K562 (cell line): ENCODE measurements around the gene FAM83E. TPM values are rescaled to one million over a fixed set of nuclear protein-coding genes. Genes with fewer than 3 reads are reported as not detected.

Source experiments
- ATAC-seq: fragments of 200-7000 bp; cut with Tn5 transposase; 3 replicates; pipeline ENCODE4 v1.9.1; 2020; ENCODE audit warnings: moderate library complexity
- BruUV-seq: library from RNA; stranded (reverse); fragments of 400-500 nt; replicated peaks from 2 replicates; lab custom pipeline; 2021; lab: Mats Ljungman, UMichigan
- CTCF ChIA-PET: fragments of 300-600 bp; formaldehyde crosslinking; extraction: SDS; loops from one replicate; lab custom pipeline; 2021; ENCODE audit warnings: low intra/inter-chr PET ratio; lab: Yijun Ruan, JAX
- POLR2A ChIA-PET: fragments of 300-600, 350-650 bp; sonication (Branson Sonifier 250); formaldehyde crosslinking; extraction: SDS; loops from one replicate; lab custom pipeline; 2021; ENCODE audit warnings: antibody characterized with exemption, inconsistent platforms; lab: Yijun Ruan, JAX
- DNase-seq, 4 experiments: peaks; one replicate each; pipeline versions ENCODE4 v3.0.0 to v3.0.0-alpha.2; 2011 to 2018; ENCODE audit warnings: low spot score in 3 of 4, mixed read lengths in 3 of 4; ENCODE audit errors: extremely low read depth in 1 of 4
- FAIRE-seq: peaks from 2 replicates; lab custom pipeline; 2011; peaks lifted over from hg19 to GRCh38; lab: Jason Lieb, UNC
- H2AFZ ChIP-seq: 2 replicates; pipeline ENCODE4 v1.6.0; 2011; ENCODE audit warnings: low read depth, low read length, control low read depth, inconsistent platforms
- H3K27ac ChIP-seq: fragments of 200-600 bp; 3 replicates; pipeline ENCODE4 v1.8.0; 2011; ENCODE audit warnings: low read depth, mild to moderate bottlenecking, control low read depth, inconsistent platforms, low read length, moderate library complexity, mixed read lengths; ENCODE audit errors: extremely low read depth
- H3K27me3 ChIP-seq, 2 experiments: fragments of 300-600 bp in 1 of 2; 2 replicates in 1 of 2; 3 replicates in 1 of 2; pipeline versions ENCODE4 v1.6.0 to v1.8.0; 2011; ENCODE audit warnings: inconsistent platforms in 2 of 2, low read length in 2 of 2, mild to moderate bottlenecking in 1 of 2, mixed read lengths in 1 of 2, moderate library complexity in 1 of 2; ENCODE audit not compliant: control insufficient read depth in 2 of 2, insufficient read depth in 2 of 2
- H3K36me3 ChIP-seq: fragments of 300-600 bp; 3 replicates; pipeline ENCODE4 v1.8.0; 2011; ENCODE audit warnings: mild to moderate bottlenecking, low read length, inconsistent platforms; ENCODE audit not compliant: control insufficient read depth, insufficient read depth
- H3K4me1 ChIP-seq, 2 experiments: fragments of 200-600 bp in 1 of 2; replicated peaks in 1 of 2; 2 replicates in 1 of 2; 3 replicates in 1 of 2; pipeline versions ENCODE4 v1.5.1 to v1.8.0; 2011; ENCODE audit warnings: inconsistent platforms in 2 of 2, low read length in 2 of 2, mild to moderate bottlenecking in 1 of 2, mixed read lengths in 1 of 2, moderate library complexity in 1 of 2; ENCODE audit not compliant: control insufficient read depth in 2 of 2, insufficient read depth in 2 of 2
- H3K4me2 ChIP-seq: 2 replicates; pipeline ENCODE4 v1.6.1; 2011; ENCODE audit warnings: low read length, control low read depth, inconsistent platforms, mixed read lengths; ENCODE audit not compliant: insufficient read depth
- H3K4me3 ChIP-seq: fragments of 200-600 bp; sonication (generic), shearing (Covaris generic); 2 replicates; pipeline ENCODE4 v1.5.1; 2016; ENCODE audit warnings: control low read depth, inconsistent platforms
- H3K79me2 ChIP-seq: fragments of 200-600 bp; 3 replicates; pipeline ENCODE4 v1.8.0; 2011; ENCODE audit warnings: low read length, inconsistent platforms; ENCODE audit not compliant: control insufficient read depth, insufficient read depth
- H3K9ac ChIP-seq, 2 experiments: 2 replicates each; pipeline versions ENCODE4 v1.6.0 to v1.6.1; 2011; ENCODE audit warnings: low read depth in 2 of 2, low read length in 2 of 2, control low read depth in 1 of 2, inconsistent platforms in 1 of 2, mild to moderate bottlenecking in 1 of 2, mixed read lengths in 1 of 2; ENCODE audit not compliant: insufficient read depth in 1 of 2
- H3K9me1 ChIP-seq: one replicate; pipeline ENCODE4 v1.6.0; 2011; ENCODE audit warnings: inconsistent platforms, mild to moderate bottlenecking, low read length, moderate library complexity; ENCODE audit not compliant: control insufficient read depth, insufficient read depth
- H3K9me3 ChIP-seq: replicated peaks from 2 replicates; pipeline ENCODE4 v1.5.1; 2011; ENCODE audit warnings: low read depth, low read length, inconsistent platforms; ENCODE audit not compliant: control insufficient read depth, insufficient read depth
- H4K20me1 ChIP-seq: replicated peaks from 2 replicates; pipeline ENCODE4 v1.6.1; 2011; ENCODE audit warnings: low read length, inconsistent platforms, mixed read lengths; ENCODE audit not compliant: control insufficient read depth, insufficient read depth
- ESRRA ChIP-seq: fragments of 450-650 bp; IDR thresholded peaks from 2 replicates; pipeline ENCODE4 v1.6.1; 2014; ENCODE audit warnings: low read depth, mild to moderate bottlenecking, moderate library complexity, borderline replicate concordance
- ETV6 ChIP-seq, 3 experiments: fragments of 150-350 bp in 1 of 3; sonication (generic) in 1 of 3; formaldehyde crosslinking in 1 of 3; IDR thresholded peaks; 2 replicates each; pipeline versions ENCODE4 v1.6.1 to v1.8.0; 2014 to 2022; ENCODE audit warnings: borderline replicate concordance in 2 of 3, low read depth in 2 of 3, antibody characterized with exemption in 1 of 3, low read length in 1 of 3, mild to moderate bottlenecking in 1 of 3, missing genetic modification reagents in 1 of 3
- PRPF4 ChIP-seq: fragments of 200-400 bp; formaldehyde crosslinking; IDR thresholded peaks from one replicate; pipeline ENCODE4 v1.6.1; 2017; ENCODE audit warnings: low read length, low read depth, mild to moderate bottlenecking; ENCODE audit not compliant: insufficient read depth, poor library complexity, severe bottlenecking
- ZNF764 ChIP-seq: fragments of 250-450 bp; sonication (Bioruptor Pico); IDR thresholded peaks from 2 replicates; pipeline ENCODE4 v1.4.0; 2020; ENCODE audit warnings: low read depth, mild to moderate bottlenecking, moderate library complexity
- WGBS: fragments of 100-300 bp; shearing (Covaris generic); methylation state at CpG from one replicate; pipeline ENCODE4 v1.1.6; 2016; ENCODE audit warnings: low coverage, mixed read lengths; ENCODE audit not compliant: insufficient coverage; ENCODE audit errors: missing lambda C conversion rate; 5-methylcytosine and 5-hydroxymethylcytosine counted together
- in situ Hi-C: fragments of 300-500 bp; cut with MboI; formaldehyde crosslinking; loops from 4 replicates; pipeline ENCODE4 v1.15.0; 2018; ENCODE audit warnings: inconsistent platforms, mixed read lengths
- intact Hi-C: fragments of 100-400 bp; cut with micrococcal nuclease; formaldehyde crosslinking; loops from 2 replicates; pipeline ENCODE4 v1.14.2; 2022
- polyA plus RNA-seq, 8 experiments: library from polyadenylated mRNA; depleted of rRNA in 4 of 8; stranded (reverse) in 5 of 8; unstranded in 3 of 8; fragments of >200 nt; fragmentation: Nextera tagmentation in 2 of 8; fragmentation: Illumina TruSeq in 1 of 8; extraction: Ambion mirVana in 2 of 8; extraction: Trizol in 1 of 8; gene quantifications; 2 replicates each; pipeline versions ENCODE4 v1.2.1 to v1.2.3, GENCODE V29; 2011 to 2014; ENCODE audit warnings: inconsistent platforms in 1 of 8, missing spikeins in 1 of 8
- total RNA-seq, 7 experiments: library from RNA; depleted of rRNA in 6 of 7; stranded (reverse); fragments of >200 nt in 6 of 7; fragmentation: Illumina TruSeq in 2 of 7; extraction: Trizol in 2 of 7; gene quantifications; 2 replicates each; pipeline versions ENCODE4 v1.2.1 to v1.2.3, GENCODE V29; 2011 to 2021; ENCODE audit warnings: low replicate concordance in 1 of 7
- TF ChIP-seq, protein P1 (sequence below): sonication (generic); formaldehyde crosslinking; IDR thresholded peaks from 2 replicates; pipeline ENCODE4 v1.9.0; 2022; ENCODE audit warnings: mild to moderate bottlenecking, missing genetic modification reagents
- TF ChIP-seq, protein P2 (sequence below), 2 experiments: fragments of 150-350 bp in 1 of 2; IDR thresholded peaks; 2 replicates each; pipeline ENCODE4 v1.6.1; 2012 to 2016; ENCODE audit warnings: low read depth in 2 of 2, low read length in 2 of 2, mild to moderate bottlenecking in 1 of 2, moderate library complexity in 1 of 2
- TF ChIP-seq, protein P3 (sequence below): fragments of 200-400 bp; formaldehyde crosslinking; IDR thresholded peaks from 2 replicates; pipeline ENCODE4 v1.6.1; 2017; ENCODE audit warnings: mild to moderate bottlenecking, low read depth, low read length, moderate library complexity

FAM83E gene
- total and polyA plus RNA-seq, 9 of the 15 experiments (the other 6 are each of a cell fraction or from before 2014, with no cell fraction given) = 0.15 to 0.87 (median 0.29) TPM; not detected in 4

DNA sequence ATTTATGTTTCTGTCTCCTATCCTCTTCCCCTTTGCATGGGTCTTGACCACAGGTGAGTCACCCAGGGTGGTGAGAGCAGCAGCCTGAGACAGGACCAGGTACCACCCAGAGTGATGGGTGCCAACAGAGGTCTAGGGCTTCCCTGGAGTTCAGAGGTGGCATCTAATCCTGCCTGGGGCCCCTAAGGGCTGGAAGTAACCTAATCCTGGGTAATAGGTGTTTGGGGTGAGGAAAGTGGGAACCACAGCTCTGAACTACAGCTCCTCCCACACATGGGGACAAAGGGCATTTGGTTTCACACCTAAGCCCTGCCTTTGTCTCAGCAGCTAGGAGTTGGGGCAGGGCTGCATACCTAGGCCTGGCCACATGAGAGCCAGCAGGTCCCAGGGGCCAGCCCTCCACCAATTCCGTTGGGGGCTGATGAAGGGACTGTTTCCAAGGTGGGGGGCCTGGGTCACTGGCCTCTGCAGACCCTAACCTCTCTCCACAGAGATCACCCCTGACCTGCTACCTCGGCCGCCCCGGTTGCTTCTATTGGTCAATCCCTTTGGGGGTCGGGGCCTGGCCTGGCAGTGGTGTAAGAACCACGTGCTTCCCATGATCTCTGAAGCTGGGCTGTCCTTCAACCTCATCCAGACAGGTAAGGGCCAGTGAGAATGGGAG, 12.5 kb upstream of the FAM83E start:
- H3K36me3 ChIP-seq = peaks cover 5% of the 10 kb centered on the region; the same call in 1 of the 3 replicates
- intact Hi-C loops = no loop called here
- no peaks in the 10 kb centered on the region for H3K9me3 ChIP-seq
- FAIRE-seq (no peak), ATAC-seq (no peak), DNase-seq (no peak)
- H2AFZ ChIP-seq = no peak overlapping the region
- no peaks in the 10 kb centered on the region for H3K79me2 ChIP-seq
- H3K4me1 ChIP-seq = peaks cover 16 to 70% of the 10 kb centered on the region in 2 experiments
- H3K27me3 ChIP-seq = no peaks in the 10 kb centered on the region
- WGBS = 32% methylated on average over 2 of the region's 6 CpGs
- POLR2A ChIA-PET = interaction anchor here (0.6 to 1.3 kb wide), 4 partner anchors 8 to 112 kb away, joined by 3 to 4 read pairs (median 4); partner anchors contain the start of genes FAM83E, RPL18 and SPHK2
- H4K20me1 ChIP-seq = no peaks in the 10 kb centered on the region
- peak overlapping the region in 1 of 2 experiments; percentile 71; a peak in 2 of 4 replicates for H3K9ac ChIP-seq
- no peak overlapping the region for H3K4me3 ChIP-seq
- BruUV-seq = no TSS peak
- no peak overlapping the region for H3K27ac ChIP-seq
- CTCF ChIA-PET = no interaction called here
- in situ Hi-C loops = no loop called here
- H3K4me2 ChIP-seq = no peak overlapping the region
- no peaks in the 10 kb centered on the region for H3K9me1 ChIP-seq
- TF ChIP-seq ZNF764 (no peak), ETV6 (IDR thresholded peaks at IDR 0.05; ENCODE audit: borderline replicate concordance in 1 of 2, low read depth in 2 of 2, low read length in 1 of 2) (no peak), ETV6 (CRISPR knock-in tag; IDR thresholded peaks at IDR 0.05; ENCODE audit: borderline replicate concordance) (no peak), ESRRA (no peak), PRPF4 (no peak)
- TF ChIP-seq, protein P1, sequence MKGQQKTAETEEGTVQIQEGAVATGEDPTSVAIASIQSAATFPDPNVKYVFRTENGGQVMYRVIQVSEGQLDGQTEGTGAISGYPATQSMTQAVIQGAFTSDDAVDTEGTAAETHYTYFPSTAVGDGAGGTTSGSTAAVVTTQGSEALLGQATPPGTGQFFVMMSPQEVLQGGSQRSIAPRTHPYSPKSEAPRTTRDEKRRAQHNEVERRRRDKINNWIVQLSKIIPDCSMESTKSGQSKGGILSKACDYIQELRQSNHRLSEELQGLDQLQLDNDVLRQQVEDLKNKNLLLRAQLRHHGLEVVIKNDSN (CRISPR knock-in tag) = no peak
- TF ChIP-seq, protein P2, sequence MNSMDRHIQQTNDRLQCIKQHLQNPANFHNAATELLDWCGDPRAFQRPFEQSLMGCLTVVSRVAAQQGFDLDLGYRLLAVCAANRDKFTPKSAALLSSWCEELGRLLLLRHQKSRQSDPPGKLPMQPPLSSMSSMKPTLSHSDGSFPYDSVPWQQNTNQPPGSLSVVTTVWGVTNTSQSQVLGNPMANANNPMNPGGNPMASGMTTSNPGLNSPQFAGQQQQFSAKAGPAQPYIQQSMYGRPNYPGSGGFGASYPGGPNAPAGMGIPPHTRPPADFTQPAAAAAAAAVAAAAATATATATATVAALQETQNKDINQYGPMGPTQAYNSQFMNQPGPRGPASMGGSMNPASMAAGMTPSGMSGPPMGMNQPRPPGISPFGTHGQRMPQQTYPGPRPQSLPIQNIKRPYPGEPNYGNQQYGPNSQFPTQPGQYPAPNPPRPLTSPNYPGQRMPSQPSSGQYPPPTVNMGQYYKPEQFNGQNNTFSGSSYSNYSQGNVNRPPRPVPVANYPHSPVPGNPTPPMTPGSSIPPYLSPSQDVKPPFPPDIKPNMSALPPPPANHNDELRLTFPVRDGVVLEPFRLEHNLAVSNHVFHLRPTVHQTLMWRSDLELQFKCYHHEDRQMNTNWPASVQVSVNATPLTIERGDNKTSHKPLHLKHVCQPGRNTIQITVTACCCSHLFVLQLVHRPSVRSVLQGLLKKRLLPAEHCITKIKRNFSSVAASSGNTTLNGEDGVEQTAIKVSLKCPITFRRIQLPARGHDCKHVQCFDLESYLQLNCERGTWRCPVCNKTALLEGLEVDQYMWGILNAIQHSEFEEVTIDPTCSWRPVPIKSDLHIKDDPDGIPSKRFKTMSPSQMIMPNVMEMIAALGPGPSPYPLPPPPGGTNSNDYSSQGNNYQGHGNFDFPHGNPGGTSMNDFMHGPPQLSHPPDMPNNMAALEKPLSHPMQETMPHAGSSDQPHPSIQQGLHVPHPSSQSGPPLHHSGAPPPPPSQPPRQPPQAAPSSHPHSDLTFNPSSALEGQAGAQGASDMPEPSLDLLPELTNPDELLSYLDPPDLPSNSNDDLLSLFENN (IDR thresholded peaks at IDR 0.05; ENCODE audit: low read depth in 2 of 2, low read length in 2 of 2) = no peak
- TF ChIP-seq, protein P3, sequence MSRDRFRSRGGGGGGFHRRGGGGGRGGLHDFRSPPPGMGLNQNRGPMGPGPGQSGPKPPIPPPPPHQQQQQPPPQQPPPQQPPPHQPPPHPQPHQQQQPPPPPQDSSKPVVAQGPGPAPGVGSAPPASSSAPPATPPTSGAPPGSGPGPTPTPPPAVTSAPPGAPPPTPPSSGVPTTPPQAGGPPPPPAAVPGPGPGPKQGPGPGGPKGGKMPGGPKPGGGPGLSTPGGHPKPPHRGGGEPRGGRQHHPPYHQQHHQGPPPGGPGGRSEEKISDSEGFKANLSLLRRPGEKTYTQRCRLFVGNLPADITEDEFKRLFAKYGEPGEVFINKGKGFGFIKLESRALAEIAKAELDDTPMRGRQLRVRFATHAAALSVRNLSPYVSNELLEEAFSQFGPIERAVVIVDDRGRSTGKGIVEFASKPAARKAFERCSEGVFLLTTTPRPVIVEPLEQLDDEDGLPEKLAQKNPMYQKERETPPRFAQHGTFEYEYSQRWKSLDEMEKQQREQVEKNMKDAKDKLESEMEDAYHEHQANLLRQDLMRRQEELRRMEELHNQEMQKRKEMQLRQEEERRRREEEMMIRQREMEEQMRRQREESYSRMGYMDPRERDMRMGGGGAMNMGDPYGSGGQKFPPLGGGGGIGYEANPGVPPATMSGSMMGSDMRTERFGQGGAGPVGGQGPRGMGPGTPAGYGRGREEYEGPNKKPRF = no peak
